Natural killer cell treated with Interleukin-12 subunit alpha and Interleukin-12 subunit beta and Interleukin-15 and Interleukin-18, amount 100 ng/mL, for 72 hours (primary cell): ENCODE results near the gene BPIFB2. TPM values are rescaled to one million over a fixed set of nuclear protein-coding genes. Genes with fewer than 3 reads are reported as not detected.

Source experiments
- ATAC-seq, 2 donors: fragments of 150-1000 bp; cut with Tn5 transposase in 1 of 2; sonication (Bioruptor Pico), chemical (Tn5 transposase) in 1 of 2; 2 replicates each; pipeline ENCODE4 v1.10.0; 2021
- DNase-seq: peaks from one replicate; pipeline ENCODE4 v3.0.0; 2022; ENCODE audit warnings: low spot score
- H3K27ac Mint-ChIP-seq, 2 donors: 1 replicate in 1 of 2; 2 replicates in 1 of 2; pipeline ENCODE4 v1.8.0; 2022; ENCODE audit warnings: mixed read lengths in 2 of 2, mild to moderate bottlenecking in 1 of 2, moderate library complexity in 1 of 2
- H3K27me3 Mint-ChIP-seq, 2 donors: 1 replicate in 1 of 2; 2 replicates in 1 of 2; pipeline ENCODE4 v1.8.0; 2022; ENCODE audit warnings: mixed read lengths in 2 of 2
- H3K36me3 Mint-ChIP-seq: one replicate; pipeline ENCODE4 v1.8.0; 2022; ENCODE audit warnings: mixed read lengths
- H3K4me1 Mint-ChIP-seq, 2 donors: 1 replicate in 1 of 2; 2 replicates in 1 of 2; pipeline ENCODE4 v1.8.0; 2022; ENCODE audit warnings: low read depth in 2 of 2, mixed read lengths in 2 of 2, mild to moderate bottlenecking in 1 of 2
- H3K4me3 Mint-ChIP-seq: one replicate; pipeline ENCODE4 v1.8.0; 2022; ENCODE audit warnings: mixed read lengths
- H3K9me3 Mint-ChIP-seq: 2 replicates; pipeline ENCODE4 v1.8.0; 2022; ENCODE audit warnings: mixed read lengths
- total RNA-seq, 2 donors: library from RNA; stranded (reverse); gene quantifications; one replicate each; pipeline ENCODE4 v1.2.3, GENCODE V29; 2022

Gene BPIFB2
- total RNA-seq, 2 donors from 2014 or later = not detected

GRCh38 chr20:33012327-33013189 is 5.1 kb downstream of the BPIFB2 start:
- DNase-seq (no peak), ATAC-seq (no peak)
- H3K4me3 Mint-ChIP-seq = no peak overlapping the region
- peaks cover 0 to 5% of the 10 kb centered on the region in 2 donors for H3K4me1 Mint-ChIP-seq
- H3K36me3 Mint-ChIP-seq = no peaks in the 10 kb centered on the region
- no peaks in the 10 kb centered on the region for H3K9me3 Mint-ChIP-seq
- no peak overlapping the region for H3K27ac Mint-ChIP-seq
- peaks cover 0 to 2% of the 10 kb centered on the region in 2 donors for H3K27me3 Mint-ChIP-seq

GRCh38 chr20:33013701-33014326 is 6.3 kb downstream of the BPIFB2 start:
- no peaks in the 10 kb centered on the region for H3K36me3 Mint-ChIP-seq
- no peaks in the 10 kb centered on the region for H3K9me3 Mint-ChIP-seq
- H3K4me1 Mint-ChIP-seq = peaks cover 0 to 5% of the 10 kb centered on the region in 2 donors
- no peak overlapping the region for H3K4me3 Mint-ChIP-seq
- ATAC-seq = no peak
- peaks cover 0 to 2% of the 10 kb centered on the region in 2 donors for H3K27me3 Mint-ChIP-seq
- DNase-seq = no peak
- no peak overlapping the region for H3K27ac Mint-ChIP-seq

- no peak overlapping the region for H3K27ac Mint-ChIP-seq
- no peak for ATAC-seq
- H3K4me1 Mint-ChIP-seq = peaks cover 0 to 5% of the 10 kb centered on the region in 2 donors
- H3K27me3 Mint-ChIP-seq = peaks cover 0 to 2% of the 10 kb centered on the region in 2 donors
- H3K36me3 Mint-ChIP-seq = no peaks in the 10 kb centered on the region
- no peaks in the 10 kb centered on the region for H3K9me3 Mint-ChIP-seq
- DNase-seq = no peak
- H3K4me3 Mint-ChIP-seq = no peak overlapping the region
These were observed 7.0 kb downstream of the BPIFB2 start for GRCh38 chr20:33014336-33015113.

GRCh38 chr20:33015114-33015484 is 7.6 kb downstream of the BPIFB2 start:
- no peaks in the 10 kb centered on the region for H3K9me3 Mint-ChIP-seq
- no peaks in the 10 kb centered on the region for H3K36me3 Mint-ChIP-seq
- ATAC-seq (no peak), DNase-seq (no peak)
- H3K4me1 Mint-ChIP-seq = peaks cover 0 to 5% of the 10 kb centered on the region in 2 donors
- H3K27me3 Mint-ChIP-seq = peaks cover 0 to 2% of the 10 kb centered on the region in 2 donors
- no peak overlapping the region for H3K4me3 Mint-ChIP-seq
- H3K27ac Mint-ChIP-seq = no peak overlapping the region

- no peaks in the 10 kb centered on the region for H3K9me3 Mint-ChIP-seq
These were observed 8.4 kb downstream of the BPIFB2 start for GRCh38 chr20:33015700-33016580.

GRCh38 chr20:33016581-33017109 is 9.1 kb downstream of the BPIFB2 start:
- H3K4me3 Mint-ChIP-seq = no peak overlapping the region
- DNase-seq (no peak), ATAC-seq (no peak)
- peaks cover 0 to 5% of the 10 kb centered on the region in 2 donors for H3K4me1 Mint-ChIP-seq
- peaks cover 0 to 2% of the 10 kb centered on the region in 2 donors for H3K27me3 Mint-ChIP-seq
- H3K9me3 Mint-ChIP-seq = no peaks in the 10 kb centered on the region
- H3K27ac Mint-ChIP-seq = no peak overlapping the region
- H3K36me3 Mint-ChIP-seq = no peaks in the 10 kb centered on the region

More at GRCh38 chr20:33015700-33016580, 8.4 kb downstream of the BPIFB2 start:
- DNase-seq (no peak), ATAC-seq (no peak)
- no peak overlapping the region for H3K4me3 Mint-ChIP-seq
- no peak overlapping the region for H3K27ac Mint-ChIP-seq
- H3K36me3 Mint-ChIP-seq = no peaks in the 10 kb centered on the region
- H3K4me1 Mint-ChIP-seq = peaks cover 0 to 5% of the 10 kb centered on the region in 2 donors
- peaks cover 0 to 2% of the 10 kb centered on the region in 2 donors for H3K27me3 Mint-ChIP-seq

- Mint-ChIP-seq H3K36me3 (no peaks in the 10 kb centered on the region), H3K27me3 (peaks cover 0 to 2% of the 10 kb centered on the region in 2 donors), H3K9me3 (no peaks in the 10 kb centered on the region), H3K4me1 (peaks cover 0 to 5% of the 10 kb centered on the region in 2 donors), H3K4me3 (no peak overlapping the region), H3K27ac (no peak overlapping the region)
- ATAC-seq = no peak
- no peak for DNase-seq
These were observed 10.0 kb downstream of the BPIFB2 start for GRCh38 chr20:33017542-33017941.

GRCh38 chr20:33018169-33018931 is 10.8 kb downstream of the BPIFB2 start:
- no peak overlapping the region for H3K27ac Mint-ChIP-seq
- H3K27me3 Mint-ChIP-seq = peaks cover 0 to 2% of the 10 kb centered on the region in 2 donors
- H3K36me3 Mint-ChIP-seq = no peaks in the 10 kb centered on the region
- DNase-seq (no peak), ATAC-seq (no peak)
- no peaks in the 10 kb centered on the region for H3K9me3 Mint-ChIP-seq
- no peak overlapping the region for H3K4me3 Mint-ChIP-seq
- peaks cover 0 to 5% of the 10 kb centered on the region in 2 donors for H3K4me1 Mint-ChIP-seq

GRCh38 chr20:33019465-33020277 is 12.2 kb downstream of the BPIFB2 start:
- no peaks in the 10 kb centered on the region for H3K36me3 Mint-ChIP-seq
- H3K4me1 Mint-ChIP-seq = peaks cover 0 to 1% of the 10 kb centered on the region in 2 donors
- H3K27me3 Mint-ChIP-seq = peaks cover 0 to 2% of the 10 kb centered on the region in 2 donors
- no peak for DNase-seq
- no peak overlapping the region for H3K4me3 Mint-ChIP-seq
- H3K9me3 Mint-ChIP-seq = no peaks in the 10 kb centered on the region
- no peak for ATAC-seq
- H3K27ac Mint-ChIP-seq = no peak overlapping the region

- no peak overlapping the region for H3K4me3 Mint-ChIP-seq
- H3K9me3 Mint-ChIP-seq = no peaks in the 10 kb centered on the region
- no peaks in the 10 kb centered on the region for H3K4me1 Mint-ChIP-seq
- H3K36me3 Mint-ChIP-seq = no peaks in the 10 kb centered on the region
- no peak overlapping the region for H3K27ac Mint-ChIP-seq
- ATAC-seq (no peak), DNase-seq (no peak)
- H3K27me3 Mint-ChIP-seq = no peaks in the 10 kb centered on the region
These were observed 13.0 kb downstream of the BPIFB2 start for GRCh38 chr20:33020278-33021161.

GRCh38 chr20:33021879-33022278 is 14.4 kb downstream of the BPIFB2 start:
- H3K9me3 Mint-ChIP-seq = no peaks in the 10 kb centered on the region
- ATAC-seq (no peak), DNase-seq (no peak)
- H3K36me3 Mint-ChIP-seq = no peaks in the 10 kb centered on the region
- H3K4me1 Mint-ChIP-seq = no peaks in the 10 kb centered on the region
- no peak overlapping the region for H3K4me3 Mint-ChIP-seq
- H3K27me3 Mint-ChIP-seq = no peaks in the 10 kb centered on the region
- no peak overlapping the region for H3K27ac Mint-ChIP-seq
